Stimulated activated effector memory CD8-positive, alpha-beta T cell treated with anti-CD3 and anti-CD28 coated beads, Interleukin-12 subunit alpha, Interleukin-12 subunit beta, amount 100 ng/mL, for 72 hours (primary cell): ENCODE measurements around the gene SYCP2.

Experiments used
- ATAC-seq: fragments of 150-1000 bp; cut with Tn5 transposase; 2 replicates; pipeline ENCODE4 v1.10.0; 2021
- DNase-seq, 2 donors: peaks; one replicate each; pipeline ENCODE4 v3.0.0; 2021 to 2022; ENCODE audit warnings: low spot score in 2 of 2
- H3K27ac Mint-ChIP-seq: one replicate; pipeline ENCODE4 v1.8.0; 2022; ENCODE audit warnings: mild to moderate bottlenecking, mixed read lengths
- H3K36me3 Mint-ChIP-seq: one replicate; pipeline ENCODE4 v1.8.0; 2022; ENCODE audit warnings: mild to moderate bottlenecking, mixed read lengths
- H3K4me1 Mint-ChIP-seq: one replicate; pipeline ENCODE4 v1.8.0; 2022; ENCODE audit warnings: mixed read lengths
- H3K4me3 Mint-ChIP-seq: one replicate; pipeline ENCODE4 v1.8.0; 2022; ENCODE audit warnings: mild to moderate bottlenecking, mixed read lengths
- H3K9me3 Mint-ChIP-seq: one replicate; pipeline ENCODE4 v1.8.0; 2022; ENCODE audit warnings: mixed read lengths

Gene SYCP2

DNA sequence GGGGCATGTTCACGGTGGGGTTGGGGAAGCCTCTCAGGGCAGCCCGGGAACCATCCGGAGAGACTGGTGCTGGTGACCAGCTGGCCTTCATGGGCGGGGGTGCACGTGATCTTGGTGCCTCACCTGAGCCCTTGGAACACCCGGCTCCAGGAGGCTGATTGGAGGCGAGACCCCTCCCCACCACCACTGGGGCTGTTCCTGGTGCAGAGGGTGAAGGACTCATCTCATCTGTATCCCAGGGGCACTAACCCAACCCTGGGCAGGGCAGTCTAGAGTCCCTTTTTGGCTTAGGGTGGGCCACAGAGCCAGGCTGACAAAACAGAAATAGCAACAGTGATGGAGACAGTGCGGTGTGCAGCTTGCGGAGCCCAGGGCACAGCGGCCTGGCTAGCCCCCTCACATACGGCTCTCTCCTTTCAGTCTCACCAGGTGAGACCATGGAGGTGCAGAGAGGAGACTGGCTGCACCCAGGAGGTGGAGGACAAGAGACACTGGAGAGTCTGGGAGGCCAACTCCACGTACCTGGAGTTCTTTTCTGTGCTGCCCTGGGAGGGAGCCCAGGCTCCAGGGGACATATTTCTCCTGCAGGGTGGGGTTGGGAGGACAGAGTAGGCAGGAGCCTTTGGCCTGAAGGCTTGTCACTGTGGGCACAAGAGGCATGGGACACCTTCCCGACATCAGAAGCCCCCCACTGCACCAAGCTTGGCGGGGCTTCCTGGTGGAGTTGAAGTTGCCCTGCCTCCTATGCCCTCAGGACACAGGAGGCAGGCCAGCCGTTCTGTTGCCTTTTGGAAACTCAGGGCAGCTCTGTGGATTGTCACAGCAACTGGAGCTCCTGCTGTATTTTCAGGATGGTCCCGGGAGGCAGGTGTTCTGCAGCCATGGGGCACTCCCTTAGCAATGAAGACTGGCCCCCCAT lies 106.0 kb downstream of the SYCP2 start:
- Mint-ChIP-seq H3K36me3 (no peaks in the 10 kb centered on the region), H3K4me3 (no peak overlapping the region), H3K9me3 (no peaks in the 10 kb centered on the region), H3K27ac (no peak overlapping the region), H3K4me1 (no peaks in the 10 kb centered on the region)
- peak in 1 of 2 donors; percentile 33 for DNase-seq
- ATAC-seq = no peak

DNA sequence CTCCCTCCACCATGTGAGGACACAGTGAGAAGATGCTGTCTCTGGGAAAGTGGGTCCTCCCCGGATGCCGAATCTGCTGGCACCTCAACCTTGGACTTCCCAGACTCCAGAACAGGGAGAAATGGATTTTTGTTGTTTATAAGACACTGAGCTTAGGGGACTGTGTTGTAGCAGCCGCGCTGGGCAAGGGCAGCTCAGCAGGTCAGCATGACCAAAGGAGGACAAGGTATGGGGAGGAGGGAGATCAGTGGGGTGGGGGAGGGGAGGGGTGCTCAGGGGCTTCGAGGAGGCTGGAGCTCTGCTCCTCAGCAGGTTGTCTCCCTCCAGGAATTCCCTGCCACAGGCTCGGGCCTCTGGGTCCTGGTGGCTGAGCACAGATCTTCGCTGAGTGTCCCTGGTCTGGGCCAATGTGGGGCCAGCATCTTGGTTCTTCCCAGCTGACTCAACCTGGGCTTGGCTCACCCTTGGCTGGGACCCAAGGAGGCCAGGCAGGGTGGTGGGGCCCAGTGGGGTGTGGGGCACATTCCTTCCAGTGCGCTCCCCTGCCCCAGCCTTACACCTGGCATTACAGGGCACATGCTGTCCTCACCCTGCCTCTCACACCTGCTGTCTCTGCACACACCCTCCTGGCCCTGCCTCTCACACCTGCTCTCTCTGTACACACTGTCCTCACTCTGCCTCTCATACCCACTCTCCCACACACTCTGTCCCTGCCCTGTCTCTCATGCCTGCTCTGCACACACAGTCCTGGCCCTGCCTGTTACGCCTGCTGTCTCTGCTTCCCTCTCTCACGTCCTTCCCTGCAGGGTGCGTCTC lies 107.3 kb downstream of the SYCP2 start:
- Mint-ChIP-seq H3K36me3 (no peaks in the 10 kb centered on the region), H3K27ac (no peak overlapping the region), H3K9me3 (no peaks in the 10 kb centered on the region), H3K4me3 (no peak overlapping the region), H3K4me1 (no peaks in the 10 kb centered on the region)
- DNase-seq (no peak), ATAC-seq (peak; percentile 22)

DNA sequence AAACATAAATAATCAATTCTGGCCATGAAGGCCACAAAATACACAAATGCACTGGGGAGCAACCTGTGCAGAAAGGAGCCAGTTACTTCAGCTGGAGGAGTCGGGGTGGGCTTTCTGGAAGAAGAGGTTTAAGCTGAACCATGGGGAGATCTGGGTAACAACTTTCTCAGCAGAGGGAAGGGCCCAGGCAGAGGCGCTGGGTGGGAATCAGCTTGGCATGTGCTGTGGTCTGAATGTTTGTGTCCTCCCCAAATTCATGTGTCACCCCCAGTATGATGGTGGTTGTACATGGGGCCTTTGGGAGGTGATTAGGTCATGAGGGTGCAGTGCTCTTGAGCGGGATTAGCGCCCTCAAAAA lies 107.9 kb downstream of the SYCP2 start:
- no peaks in the 10 kb centered on the region for H3K9me3 Mint-ChIP-seq
- no peak overlapping the region for H3K4me3 Mint-ChIP-seq
- no peak for ATAC-seq
- DNase-seq = no peak
- no peak overlapping the region for H3K27ac Mint-ChIP-seq
- no peaks in the 10 kb centered on the region for H3K36me3 Mint-ChIP-seq
- H3K4me1 Mint-ChIP-seq = no peaks in the 10 kb centered on the region

GRCh38 chr20:59824711-59825562 lies 108.5 kb downstream of the SYCP2 start:
- Mint-ChIP-seq H3K4me3 (no peak overlapping the region), H3K36me3 (no peaks in the 10 kb centered on the region), H3K27ac (no peak overlapping the region), H3K9me3 (no peaks in the 10 kb centered on the region), H3K4me1 (no peaks in the 10 kb centered on the region)
- ATAC-seq (no peak), DNase-seq (no peak)

GRCh38 chr20:59823491-59824259 lies 109.8 kb downstream of the SYCP2 start:
- no peak overlapping the region for H3K4me3 Mint-ChIP-seq
- DNase-seq = no peak
- ATAC-seq = no peak
- H3K4me1 Mint-ChIP-seq = no peaks in the 10 kb centered on the region
- no peak overlapping the region for H3K27ac Mint-ChIP-seq
- no peaks in the 10 kb centered on the region for H3K36me3 Mint-ChIP-seq
- no peaks in the 10 kb centered on the region for H3K9me3 Mint-ChIP-seq

GRCh38 chr20:59823030-59823423 lies 110.4 kb downstream of the SYCP2 start:
- no peaks in the 10 kb centered on the region for H3K4me1 Mint-ChIP-seq
- ATAC-seq = no peak
- H3K36me3 Mint-ChIP-seq = no peaks in the 10 kb centered on the region
- no peak overlapping the region for H3K27ac Mint-ChIP-seq
- H3K4me3 Mint-ChIP-seq = no peak overlapping the region
- DNase-seq = no peak
- no peaks in the 10 kb centered on the region for H3K9me3 Mint-ChIP-seq

GRCh38 chr20:59822291-59823029 lies 111.0 kb downstream of the SYCP2 start:
- DNase-seq = peak in 1 of 2 donors; percentile 18
- no peak for ATAC-seq
- no peaks in the 10 kb centered on the region for H3K9me3 Mint-ChIP-seq
- no peak overlapping the region for H3K4me3 Mint-ChIP-seq
- no peak overlapping the region for H3K27ac Mint-ChIP-seq
- H3K36me3 Mint-ChIP-seq = no peaks in the 10 kb centered on the region
- H3K4me1 Mint-ChIP-seq = no peaks in the 10 kb centered on the region

GRCh38 chr20:59821788-59822187 lies 111.6 kb downstream of the SYCP2 start:
- no peaks in the 10 kb centered on the region for H3K4me1 Mint-ChIP-seq
- no peaks in the 10 kb centered on the region for H3K36me3 Mint-ChIP-seq
- ATAC-seq = no peak
- no peaks in the 10 kb centered on the region for H3K9me3 Mint-ChIP-seq
- no peak overlapping the region for H3K4me3 Mint-ChIP-seq
- no peak overlapping the region for H3K27ac Mint-ChIP-seq
- no peak for DNase-seq

- H3K4me3 Mint-ChIP-seq = no peak overlapping the region
- ATAC-seq (no peak), DNase-seq (peak in 1 of 2 donors; percentile 18)
- H3K27ac Mint-ChIP-seq = no peak overlapping the region
- H3K4me1 Mint-ChIP-seq = no peaks in the 10 kb centered on the region
- H3K9me3 Mint-ChIP-seq = no peaks in the 10 kb centered on the region
- no peaks in the 10 kb centered on the region for H3K36me3 Mint-ChIP-seq
Measured at GRCh38 chr20:59821201-59821600, 112.2 kb downstream of the SYCP2 start.

DNA sequence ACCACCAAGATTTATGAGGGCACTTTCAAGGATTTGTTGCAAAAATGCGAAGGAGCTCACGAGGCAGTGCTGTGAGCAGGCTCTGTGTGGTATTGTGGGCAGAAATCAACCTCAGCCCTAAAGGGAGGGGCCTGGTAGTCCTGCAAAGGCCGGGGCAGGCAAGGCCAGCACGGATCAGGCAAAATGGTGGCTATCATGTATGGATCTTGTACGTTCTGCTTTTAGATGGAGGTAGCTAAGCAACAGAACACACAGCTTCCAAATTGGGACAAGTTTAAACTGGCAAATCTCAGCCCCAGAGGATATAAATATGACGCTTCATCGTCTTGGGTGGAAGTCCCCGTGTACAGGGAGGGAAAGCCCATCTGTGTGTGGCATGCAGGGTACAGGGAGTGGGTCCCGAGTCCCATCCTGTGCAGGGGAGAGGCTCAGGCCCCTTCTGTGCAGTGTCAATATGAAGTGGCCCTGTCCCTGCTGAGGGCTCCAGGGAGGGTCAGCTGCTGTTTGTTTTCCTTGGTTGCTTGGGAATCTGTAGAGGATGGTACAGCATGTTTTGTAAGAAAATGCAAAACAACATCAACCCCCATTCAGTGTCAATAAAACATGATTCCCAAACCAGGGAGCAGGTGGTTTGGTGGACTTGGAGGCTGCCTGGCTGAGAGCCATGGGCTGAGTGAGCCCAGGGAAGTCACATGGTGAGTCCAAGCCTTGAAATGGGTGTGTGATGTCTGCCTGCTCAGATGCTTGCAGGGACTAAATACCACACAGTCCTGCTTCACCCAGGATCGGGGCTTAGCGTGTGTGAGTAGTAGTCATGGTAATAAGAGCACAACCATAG lies 113.0 kb downstream of the SYCP2 start:
- ATAC-seq = no peak
- H3K9me3 Mint-ChIP-seq = no peaks in the 10 kb centered on the region

DNA sequence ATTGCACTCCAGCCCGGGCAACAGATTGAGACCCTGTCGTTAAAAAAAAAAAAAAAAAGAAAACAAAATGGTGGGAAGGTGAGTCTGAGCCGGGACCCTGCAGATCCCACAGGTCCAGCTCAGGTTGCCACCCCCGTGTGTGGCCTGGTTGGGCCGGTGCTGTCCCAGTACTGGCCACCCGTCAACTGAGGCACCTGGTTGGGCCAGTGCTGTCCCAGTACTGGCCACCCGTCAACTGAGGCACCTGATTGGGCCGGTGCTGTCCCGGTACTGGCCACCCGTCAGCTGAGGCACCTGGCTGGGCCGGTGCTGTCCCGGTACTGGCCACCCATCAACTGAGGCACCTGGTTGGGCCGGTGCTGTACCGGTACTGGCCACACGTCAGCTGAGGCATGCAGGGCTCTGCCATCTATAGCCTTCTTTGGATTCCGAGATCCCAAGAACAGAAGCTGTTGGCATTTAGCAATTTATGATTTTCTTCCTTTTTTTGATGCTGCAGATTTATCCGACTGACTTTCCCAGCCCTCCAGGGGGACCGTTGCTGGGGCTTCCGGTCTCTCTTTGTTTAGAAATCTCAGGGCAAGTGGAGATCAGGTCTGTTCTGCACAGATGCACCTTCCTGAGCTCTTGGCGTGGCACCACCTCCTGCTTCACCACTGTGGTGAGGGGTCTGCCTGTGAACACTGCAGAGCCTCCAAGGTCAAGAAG lies 113.8 kb downstream of the SYCP2 start:
- ATAC-seq = no peak
- no peak overlapping the region for H3K4me3 Mint-ChIP-seq
- no peak overlapping the region for H3K27ac Mint-ChIP-seq
- H3K9me3 Mint-ChIP-seq = no peaks in the 10 kb centered on the region
- peak in 1 of 2 donors; percentile 35 for DNase-seq
- no peaks in the 10 kb centered on the region for H3K36me3 Mint-ChIP-seq
- H3K4me1 Mint-ChIP-seq = no peaks in the 10 kb centered on the region

More for the DNA sequence above, 113.0 kb downstream of the SYCP2 start:
- H3K4me3 Mint-ChIP-seq = no peak overlapping the region
- no peak overlapping the region for H3K27ac Mint-ChIP-seq
- DNase-seq = peak in 1 of 2 donors; percentile 15
- no peaks in the 10 kb centered on the region for H3K4me1 Mint-ChIP-seq
- no peaks in the 10 kb centered on the region for H3K36me3 Mint-ChIP-seq

DNA sequence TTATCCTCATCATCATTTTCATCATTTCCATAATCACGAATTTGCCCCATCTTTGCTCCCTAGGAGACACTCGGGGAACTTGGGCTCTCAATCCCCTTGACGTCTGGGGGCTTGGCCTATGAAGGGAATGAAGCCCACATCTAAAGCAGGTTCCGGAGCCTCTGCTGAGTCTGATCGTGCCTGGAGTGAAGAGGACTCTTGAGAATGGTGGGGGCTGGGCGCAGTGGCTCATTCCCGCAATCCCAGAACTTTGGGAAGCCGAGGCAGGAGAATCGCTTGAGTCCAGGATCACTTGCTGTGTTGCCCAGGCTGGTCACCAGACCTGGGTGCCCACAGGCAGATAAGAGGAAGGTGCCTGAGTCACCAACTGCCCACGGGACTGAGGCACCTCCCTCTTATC lies 114.5 kb downstream of the SYCP2 start:
- Mint-ChIP-seq H3K36me3 (no peaks in the 10 kb centered on the region), H3K4me3 (no peak overlapping the region), H3K9me3 (no peaks in the 10 kb centered on the region), H3K4me1 (no peaks in the 10 kb centered on the region), H3K27ac (no peak overlapping the region)
- ATAC-seq (no peak), DNase-seq (peak in 1 of 2 donors; percentile 4)
